GM19328 (cell line): Measurements from ENCODE around the gene PHYKPL.
"Not testable (repeated sequence)": the region's sequence is repeated elsewhere in the genome, so short reads cannot be mapped to it uniquely, and the experiment has no call there.

Source experiments
- ATAC-seq: cut with Tn5 transposase; IDR thresholded peaks from one replicate; pipeline ENCODE4 v1.9.1; 2021; ENCODE audit warnings: mild to moderate bottlenecking, moderate library complexity; ENCODE audit not compliant: unreplicated experiment

The PHYKPL gene

GRCh38 chr5:178265746-178266145 is 33.1 kb upstream of the PHYKPL start:
- ATAC-seq: no peak

GRCh38 chr5:178264044-178264443 is 31.4 kb upstream of the PHYKPL start:
- no peak for ATAC-seq

GRCh38 chr5:178261666-178262600 is 29.3 kb upstream of the PHYKPL start:
- no peak for ATAC-seq

- no peak for ATAC-seq
These were observed 27.3 kb upstream of the PHYKPL start for GRCh38 chr5:178259623-178260536.

- no peak for ATAC-seq
These were observed 25.0 kb upstream of the PHYKPL start for GRCh38 chr5:178257650-178258049.

GRCh38 chr5:178256746-178257145 is 24.1 kb upstream of the PHYKPL start:
- no peak for ATAC-seq

GRCh38 chr5:178253632-178254031 is 21.0 kb upstream of the PHYKPL start:
- ATAC-seq: not testable (repeated sequence)

GRCh38 chr5:178252258-178252657 is 19.7 kb upstream of the PHYKPL start:
- no peak for ATAC-seq

- ATAC-seq: no peak
These were observed 17.7 kb upstream of the PHYKPL start for GRCh38 chr5:178250263-178250662.

GRCh38 chr5:178249191-178249989 is 16.8 kb upstream of the PHYKPL start:
- no peak for ATAC-seq

- no peak for ATAC-seq
These were observed 16.1 kb upstream of the PHYKPL start for GRCh38 chr5:178248750-178249149.

- no peak for ATAC-seq
These were observed 15.2 kb upstream of the PHYKPL start for GRCh38 chr5:178247481-178248456.

GRCh38 chr5:178246624-178247279 is 14.2 kb upstream of the PHYKPL start:
- ATAC-seq: no peak

- ATAC-seq: no peak
These were observed 12.8 kb upstream of the PHYKPL start for GRCh38 chr5:178245389-178245788.

GRCh38 chr5:178244576-178244975 is 12.0 kb upstream of the PHYKPL start:
- ATAC-seq: no peak

- ATAC-seq: no peak
These were observed 9.8 kb upstream of the PHYKPL start for GRCh38 chr5:178242416-178242815.

GRCh38 chr5:178241688-178242231 is 9.2 kb upstream of the PHYKPL start:
- ATAC-seq: no peak

GRCh38 chr5:178241231-178241663 is 8.6 kb upstream of the PHYKPL start:
- no peak for ATAC-seq

- ATAC-seq: no peak
These were observed 8.2 kb upstream of the PHYKPL start for GRCh38 chr5:178240766-178241165.
